Vagina (tissue), 2 donors: Measurements from ENCODE around the gene ATP5F1A. TPM values are rescaled to one million over a fixed set of nuclear protein-coding genes. Genes with fewer than 3 reads are reported as not detected.

Experiments used
- DNase-seq, 2 donors: peaks; one replicate each; pipeline ENCODE4 v3.0.0-alpha.2; 2017; ENCODE audit errors: extremely low spot score in 2 of 2
- H3K27ac ChIP-seq: fragments of 200-600 bp; sonication (generic); one replicate; pipeline ENCODE4 v1.5.1; 2019
- H3K27me3 ChIP-seq: fragments of 200-600 bp; sonication (generic); one replicate; pipeline ENCODE4 v1.5.1; 2019
- H3K36me3 ChIP-seq, 2 donors: fragments of 200-600 bp; sonication (generic); one replicate each; pipeline ENCODE4 v1.5.1; 2017 to 2019
- H3K4me1 ChIP-seq: fragments of 200-600 bp; sonication (generic); one replicate; pipeline ENCODE4 v1.5.1; 2019
- H3K4me3 ChIP-seq, 2 donors: fragments of 200-600 bp; sonication (generic); 1 replicate in 1 of 2; 2 replicates in 1 of 2; pipeline ENCODE4 v1.5.1; 2016 to 2019
- H3K9me3 ChIP-seq: fragments of 200-600 bp; sonication (generic); one replicate; pipeline ENCODE4 v1.5.1; 2019
- POLR2A ChIP-seq, 2 donors: fragments of 450-650 bp; IDR thresholded peaks; one replicate each; pipeline ENCODE4 v1.6.1; 2017; ENCODE audit warnings: antibody characterized with exemption in 2 of 2, mild to moderate bottlenecking in 2 of 2, moderate library complexity in 2 of 2
- POLR2AphosphoS5 ChIP-seq, 2 donors: sonication (generic); formaldehyde crosslinking; IDR thresholded peaks; one replicate each; pipeline ENCODE4 v1.9.0; 2017; ENCODE audit warnings: antibody characterized with exemption in 2 of 2, mild to moderate bottlenecking in 2 of 2, low read depth in 1 of 2; ENCODE audit not compliant: insufficient read depth in 1 of 2
- intact Hi-C: fragments of 100-400 bp; cut with DNase I; formaldehyde crosslinking; loops from one replicate; pipeline ENCODE4 v1.15.1; 2023
- total RNA-seq: library from RNA; depleted of rRNA; stranded (reverse); fragments of >200 nt; gene quantifications from one replicate; pipeline ENCODE4 v1.2.3, GENCODE V29; 2016
- TF ChIP-seq, protein P1 (sequence below), 3 experiments: fragments of 450-650 bp in 2 of 3; fragments of 200-600 bp in 1 of 3; sonication (generic) in 1 of 3; IDR thresholded peaks; one replicate each; pipeline ENCODE4 v1.5.1; 2017 to 2019; ENCODE audit warnings: antibody characterized with exemption in 3 of 3, mild to moderate bottlenecking in 2 of 3, moderate library complexity in 2 of 3

The ATP5F1A gene
- total RNA-seq, 1 donor from 2014 or later = 247 TPM

- H3K4me3 ChIP-seq = no peak overlapping the region
- no peak overlapping the region for H3K27ac ChIP-seq
- DNase-seq = no peak
- no peaks in the 10 kb centered on the region for H3K36me3 ChIP-seq
- no peaks in the 10 kb centered on the region for H3K27me3 ChIP-seq
- intact Hi-C loops = no loop called here
- TF ChIP-seq POLR2AphosphoS5 (IDR thresholded peaks at IDR 0.05; ENCODE audit: insufficient read depth in 1 of 2, low read depth in 1 of 2) (no peak), POLR2A (IDR thresholded peaks at IDR 0.05) (no peak)
- TF ChIP-seq, protein P1, sequence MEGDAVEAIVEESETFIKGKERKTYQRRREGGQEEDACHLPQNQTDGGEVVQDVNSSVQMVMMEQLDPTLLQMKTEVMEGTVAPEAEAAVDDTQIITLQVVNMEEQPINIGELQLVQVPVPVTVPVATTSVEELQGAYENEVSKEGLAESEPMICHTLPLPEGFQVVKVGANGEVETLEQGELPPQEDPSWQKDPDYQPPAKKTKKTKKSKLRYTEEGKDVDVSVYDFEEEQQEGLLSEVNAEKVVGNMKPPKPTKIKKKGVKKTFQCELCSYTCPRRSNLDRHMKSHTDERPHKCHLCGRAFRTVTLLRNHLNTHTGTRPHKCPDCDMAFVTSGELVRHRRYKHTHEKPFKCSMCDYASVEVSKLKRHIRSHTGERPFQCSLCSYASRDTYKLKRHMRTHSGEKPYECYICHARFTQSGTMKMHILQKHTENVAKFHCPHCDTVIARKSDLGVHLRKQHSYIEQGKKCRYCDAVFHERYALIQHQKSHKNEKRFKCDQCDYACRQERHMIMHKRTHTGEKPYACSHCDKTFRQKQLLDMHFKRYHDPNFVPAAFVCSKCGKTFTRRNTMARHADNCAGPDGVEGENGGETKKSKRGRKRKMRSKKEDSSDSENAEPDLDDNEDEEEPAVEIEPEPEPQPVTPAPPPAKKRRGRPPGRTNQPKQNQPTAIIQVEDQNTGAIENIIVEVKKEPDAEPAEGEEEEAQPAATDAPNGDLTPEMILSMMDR (IDR thresholded peaks at IDR 0.05) = no peak
- H3K4me1 ChIP-seq = no peaks in the 10 kb centered on the region
- H3K9me3 ChIP-seq = no peaks in the 10 kb centered on the region
Measured at GRCh38 chr18:46062781-46063180, 35.3 kb downstream of the ATP5F1A start.

DNA sequence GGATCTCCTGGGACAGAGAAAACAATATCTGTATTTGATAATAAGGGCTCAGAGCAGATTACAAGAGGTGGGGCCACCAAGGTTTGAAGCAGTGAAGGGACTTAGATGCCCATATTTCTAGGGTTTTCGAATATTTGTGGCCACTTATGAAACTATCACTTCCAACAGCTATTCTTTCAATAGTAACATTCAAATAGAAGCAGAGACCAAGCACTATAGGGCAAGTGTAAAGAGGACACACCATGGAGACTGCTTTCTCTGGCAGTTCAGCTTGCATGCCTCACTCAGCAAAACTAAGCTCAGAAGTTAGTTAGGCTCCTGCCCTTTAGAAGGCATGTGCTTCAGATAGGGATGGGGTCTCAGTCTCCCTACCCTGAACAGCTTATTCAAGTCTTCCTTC lies 36.3 kb downstream of the ATP5F1A start:
- intact Hi-C loops = no loop called here
- no peak overlapping the region for H3K27ac ChIP-seq
- no peaks in the 10 kb centered on the region for H3K4me1 ChIP-seq
- no peak for DNase-seq
- H3K9me3 ChIP-seq = no peaks in the 10 kb centered on the region
- H3K36me3 ChIP-seq = no peaks in the 10 kb centered on the region
- TF ChIP-seq POLR2AphosphoS5 (IDR thresholded peaks at IDR 0.05; ENCODE audit: insufficient read depth in 1 of 2, low read depth in 1 of 2) (no peak), POLR2A (IDR thresholded peaks at IDR 0.05) (no peak)
- TF ChIP-seq, protein P1 (IDR thresholded peaks at IDR 0.05) = no peak
- H3K27me3 ChIP-seq = no peaks in the 10 kb centered on the region
- no peak overlapping the region for H3K4me3 ChIP-seq

- Histone ChIP-seq H3K4me3 (no peak overlapping the region), H3K9me3 (no peaks in the 10 kb centered on the region), H3K36me3 (no peaks in the 10 kb centered on the region), H3K4me1 (no peaks in the 10 kb centered on the region), H3K27me3 (no peaks in the 10 kb centered on the region), H3K27ac (no peak overlapping the region)
- TF ChIP-seq, protein P1 (IDR thresholded peaks at IDR 0.05) = no peak
- TF ChIP-seq POLR2A (IDR thresholded peaks at IDR 0.05) (no peak), POLR2AphosphoS5 (IDR thresholded peaks at IDR 0.05; ENCODE audit: insufficient read depth in 1 of 2, low read depth in 1 of 2) (no peak)
- intact Hi-C loops = no loop called here
- DNase-seq = no peak
Measured at GRCh38 chr18:46061387-46061786, 36.7 kb downstream of the ATP5F1A start.

GRCh38 chr18:46060359-46060841 lies 37.7 kb downstream of the ATP5F1A start:
- H3K27ac ChIP-seq = no peak overlapping the region
- TF ChIP-seq POLR2AphosphoS5 (IDR thresholded peaks at IDR 0.05; ENCODE audit: insufficient read depth in 1 of 2, low read depth in 1 of 2) (no peak), POLR2A (IDR thresholded peaks at IDR 0.05) (no peak)
- TF ChIP-seq, protein P1 (IDR thresholded peaks at IDR 0.05) = no peak
- no peaks in the 10 kb centered on the region for H3K36me3 ChIP-seq
- no peaks in the 10 kb centered on the region for H3K27me3 ChIP-seq
- no peaks in the 10 kb centered on the region for H3K9me3 ChIP-seq
- intact Hi-C loops = no loop called here
- no peak overlapping the region for H3K4me3 ChIP-seq
- no peak for DNase-seq
- no peaks in the 10 kb centered on the region for H3K4me1 ChIP-seq

DNA sequence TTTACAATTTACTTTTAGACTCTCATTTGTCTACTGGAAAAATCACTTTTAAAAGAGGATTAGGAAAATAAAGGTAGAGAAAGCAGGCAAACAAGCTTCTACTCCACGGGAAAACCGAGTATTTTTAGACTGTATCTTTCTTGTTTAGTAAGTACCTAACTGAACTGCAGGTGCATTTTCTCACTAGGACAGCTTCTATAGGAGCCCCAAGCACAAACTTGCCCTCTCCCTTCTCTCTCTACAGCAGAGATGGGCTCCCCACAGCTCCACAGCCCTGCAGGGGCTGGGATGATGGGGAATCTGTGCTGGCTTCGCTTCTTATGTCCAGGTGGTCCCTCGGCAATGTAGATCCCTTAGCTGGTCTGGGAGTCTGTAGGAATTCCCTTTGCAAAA lies 42.3 kb downstream of the ATP5F1A start:
- TF ChIP-seq POLR2A (IDR thresholded peaks at IDR 0.05) = no peak
- TF ChIP-seq POLR2AphosphoS5 (IDR thresholded peaks at IDR 0.05; ENCODE audit: insufficient read depth in 1 of 2, low read depth in 1 of 2) = no peak
- TF ChIP-seq, protein P1 (IDR thresholded peaks at IDR 0.05) = no peak
- Histone ChIP-seq H3K9me3 (no peaks in the 10 kb centered on the region), H3K4me1 (no peaks in the 10 kb centered on the region), H3K4me3 (no peak overlapping the region), H3K27me3 (no peaks in the 10 kb centered on the region), H3K36me3 (no peaks in the 10 kb centered on the region), H3K27ac (no peak overlapping the region)
- no peak for DNase-seq
- intact Hi-C loops = loop anchor here (10.0 kb wide), 1 partner anchor 61 kb away; no protein-coding TSS in a partner anchor
